Activated T-helper 1 cell treated with anti-CD3 and anti-CD28 coated beads, Interleukin-12 subunit alpha, Interleukin-12 subunit beta, Interleukin-2, Interleukin-4 antibody, amounts not matched to agents 30 ng/mL and 10 ng/mL and 1 ng/mL, durations not matched to agents 14 hours and 24 hours and 36 hours (primary cell): ENCODE results near the gene PDCD4. TPM values are rescaled to one million over a fixed set of nuclear protein-coding genes. Genes with fewer than 3 reads are reported as not detected.

Experiments
- DNase-seq: peaks from one replicate; pipeline ENCODE4 v3.0.0; 2021; ENCODE audit warnings: low spot score
- H3K27ac Mint-ChIP-seq: one replicate; pipeline ENCODE4 v1.8.0; 2021; ENCODE audit warnings: mild to moderate bottlenecking, mixed read lengths
- H3K27me3 Mint-ChIP-seq: one replicate; pipeline ENCODE4 v1.8.0; 2022; ENCODE audit warnings: mild to moderate bottlenecking, moderate library complexity, mixed read lengths; ENCODE audit not compliant: insufficient read depth
- H3K36me3 Mint-ChIP-seq: one replicate; pipeline ENCODE4 v1.8.0; 2021; ENCODE audit warnings: low read depth, mixed read lengths
- H3K4me1 Mint-ChIP-seq: one replicate; pipeline ENCODE4 v1.8.0; 2021; ENCODE audit warnings: low read depth, mixed read lengths
- H3K4me3 Mint-ChIP-seq: one replicate; pipeline ENCODE4 v1.8.0; 2021; ENCODE audit warnings: mild to moderate bottlenecking, moderate library complexity, mixed read lengths
- H3K9me3 Mint-ChIP-seq: one replicate; pipeline ENCODE4 v1.8.0; 2021; ENCODE audit warnings: mixed read lengths
- intact Hi-C: fragments of 100-400 bp; cut with micrococcal nuclease; formaldehyde crosslinking; loops from one replicate; pipeline ENCODE4 v1.15.1; 2024
- total RNA-seq: library from RNA; stranded (reverse); gene quantifications from 2 replicates; pipeline ENCODE4 v1.2.3, GENCODE V29; 2022

PDCD4 gene
- total RNA-seq, result 46.1 and 51.8 TPM in 2 replicates

DNA sequence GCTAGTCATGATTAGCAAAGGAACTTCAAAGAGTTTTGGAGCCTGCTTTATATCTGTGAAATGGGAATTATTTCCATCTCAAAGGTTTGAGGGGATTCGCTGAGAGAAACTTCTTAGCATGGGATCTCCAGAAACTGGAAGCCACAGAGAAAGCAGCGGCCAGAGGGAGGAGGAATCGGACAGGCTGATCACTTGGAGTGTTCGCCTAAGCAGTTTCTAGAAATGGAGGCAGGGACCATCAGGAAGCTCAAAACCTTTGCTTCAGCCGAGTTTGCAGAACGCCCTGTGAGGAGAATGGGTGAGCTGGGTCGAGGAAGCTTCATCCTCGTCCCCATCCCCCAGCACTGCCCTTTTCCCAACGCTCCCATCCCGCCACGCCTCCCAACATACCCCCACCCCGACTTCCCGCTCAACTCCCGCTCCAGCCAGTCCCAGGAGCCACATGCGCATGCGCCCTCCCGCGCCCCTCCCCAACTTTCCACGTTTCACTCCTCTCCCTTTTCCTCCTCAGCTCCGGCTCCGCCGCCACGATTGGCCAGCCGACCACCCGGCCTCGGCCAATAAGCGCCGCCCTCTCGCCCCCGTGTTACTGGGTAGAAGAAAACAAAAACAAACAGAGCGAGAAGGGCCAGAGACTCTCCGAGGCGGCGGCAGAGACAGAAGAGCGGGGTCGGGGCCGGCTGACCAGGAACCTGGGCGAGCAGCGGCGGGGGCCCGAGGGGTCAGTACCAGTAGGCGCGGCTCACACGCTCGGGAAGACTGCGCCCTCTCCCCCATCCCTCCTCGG is at the start of gene PDCD4:
TSS of gene PDCD4 (plus strand) at position 631 of the 787 bp plus-strand sequence. CDS start 4,100 bp downstream, outside the sequence.
- H3K4me3 Mint-ChIP-seq, result peak within 1 kb of the TSS; percentile 96
- H3K27me3 Mint-ChIP-seq, result no peaks in the 10 kb centered on the region
- no peaks in the 10 kb centered on the region for H3K9me3 Mint-ChIP-seq
- intact Hi-C loops, result loop anchor here (1.0 to 5.0 kb wide), 8 partner anchors 7 to 569 kb away; partner anchors contain the start of genes BBIP1, SHOC2 and SMNDC1
- peak within 1 kb of the TSS; percentile 98 for H3K27ac Mint-ChIP-seq
- peak; percentile 94 for DNase-seq
- H3K36me3 Mint-ChIP-seq, result peaks cover 9% of the 10 kb centered on the region
- peaks cover 74% of the 10 kb centered on the region for H3K4me1 Mint-ChIP-seq

DNA sequence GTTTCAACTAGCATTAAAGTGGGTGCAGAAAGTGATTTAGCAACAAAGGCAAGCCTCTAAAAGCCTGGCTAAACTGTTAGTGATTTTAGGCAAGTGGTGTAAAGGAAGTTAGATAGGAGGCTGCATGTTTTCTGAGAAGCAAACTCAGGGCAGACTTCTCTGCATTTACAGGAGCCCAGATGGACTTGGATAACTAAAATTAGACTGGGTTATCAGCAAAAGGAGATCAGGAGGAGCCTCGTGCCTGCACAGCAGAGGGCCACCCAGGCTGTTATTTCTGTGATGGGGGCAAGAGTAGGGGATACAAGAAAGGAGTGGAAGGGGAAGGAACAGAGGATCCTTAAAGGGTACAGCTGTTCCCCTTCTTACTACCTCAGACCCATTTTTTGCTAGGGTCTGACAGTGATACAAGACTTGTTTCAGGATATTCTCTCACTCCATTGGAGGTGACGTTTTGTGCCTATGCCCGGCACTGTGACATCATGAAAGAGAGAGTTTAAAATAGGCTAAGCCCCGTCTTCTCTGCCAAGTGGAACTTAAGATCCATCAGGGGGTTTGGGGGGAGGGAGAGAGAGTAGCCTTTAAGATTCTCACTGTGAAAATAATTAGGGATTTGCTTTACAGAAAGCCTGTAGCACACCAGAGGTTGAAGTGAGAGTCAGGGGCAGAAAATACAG is 49.6 kb upstream of the PDCD4 start:
- H3K27ac Mint-ChIP-seq, result no peak overlapping the region
- H3K27me3 Mint-ChIP-seq, result peaks cover 11% of the 10 kb centered on the region
- no peaks in the 10 kb centered on the region for H3K9me3 Mint-ChIP-seq
- intact Hi-C loops, result no loop called here
- H3K4me3 Mint-ChIP-seq, result no peak overlapping the region
- H3K36me3 Mint-ChIP-seq, result no peaks in the 10 kb centered on the region
- H3K4me1 Mint-ChIP-seq, result peaks cover 15% of the 10 kb centered on the region
- no peak for DNase-seq

DNA sequence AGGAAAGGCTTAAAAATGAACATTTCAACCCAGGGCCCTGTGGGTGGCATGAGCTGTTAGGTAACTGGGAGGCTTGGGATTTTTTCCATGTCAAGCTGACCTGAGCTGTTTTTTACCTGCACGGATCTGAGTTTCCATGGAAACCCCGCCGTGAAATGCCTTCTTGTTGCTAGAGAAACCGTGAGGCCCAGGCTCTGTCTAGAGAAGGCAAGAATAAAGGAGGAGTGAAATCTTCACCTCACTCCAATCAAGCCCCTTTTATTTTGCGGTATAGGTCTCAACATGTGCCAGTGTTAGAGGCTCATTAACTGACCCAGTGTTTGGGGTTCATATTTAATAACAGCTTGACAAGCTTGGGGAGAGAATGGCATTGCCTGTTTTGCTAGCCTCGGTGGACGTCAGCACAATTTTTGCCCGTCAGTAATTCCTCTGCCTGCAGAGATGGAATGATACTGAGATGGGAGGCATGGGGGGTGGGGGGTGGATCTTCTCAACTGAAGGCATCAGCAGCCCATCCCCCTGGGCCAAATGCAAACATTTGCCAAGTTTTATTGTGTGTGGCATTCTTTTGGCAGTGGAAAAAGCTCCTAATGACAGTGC is 48.9 kb upstream of the PDCD4 start:
- Mint-ChIP-seq H3K36me3 (no peaks in the 10 kb centered on the region), H3K9me3 (no peaks in the 10 kb centered on the region), H3K4me3 (no peak overlapping the region), H3K4me1 (peaks cover 8% of the 10 kb centered on the region), H3K27ac (no peak overlapping the region), H3K27me3 (peaks cover 11% of the 10 kb centered on the region)
- intact Hi-C loops, result no loop called here
- no peak for DNase-seq

DNA sequence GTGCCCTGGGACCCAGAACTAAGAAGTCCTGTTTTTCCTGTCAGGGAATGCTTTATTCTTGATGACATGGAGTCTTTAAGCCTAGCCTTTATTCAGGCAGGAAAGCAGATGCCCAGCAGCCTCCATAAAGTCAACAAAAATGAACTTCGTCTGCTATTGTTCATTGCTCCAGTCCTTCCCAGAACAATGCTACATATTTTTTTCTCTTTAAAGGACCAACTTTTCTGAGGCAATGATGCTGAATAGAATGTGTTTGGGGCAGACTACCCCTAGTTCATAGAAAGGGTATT is 47.6 kb upstream of the PDCD4 start:
- Mint-ChIP-seq H3K9me3 (no peaks in the 10 kb centered on the region), H3K27ac (no peak overlapping the region), H3K36me3 (no peaks in the 10 kb centered on the region), H3K27me3 (peaks cover 11% of the 10 kb centered on the region), H3K4me3 (no peak overlapping the region), H3K4me1 (peaks cover 8% of the 10 kb centered on the region)
- intact Hi-C loops, result no loop called here
- DNase-seq, result no peak

- H3K9me3 Mint-ChIP-seq, result no peaks in the 10 kb centered on the region
- DNase-seq, result no peak
- no peak overlapping the region for H3K27ac Mint-ChIP-seq
- peaks cover 8% of the 10 kb centered on the region for H3K4me1 Mint-ChIP-seq
- no peak overlapping the region for H3K4me3 Mint-ChIP-seq
- intact Hi-C loops, result no loop called here
- no peaks in the 10 kb centered on the region for H3K36me3 Mint-ChIP-seq
- peaks cover 11% of the 10 kb centered on the region for H3K27me3 Mint-ChIP-seq
These were observed 47.1 kb upstream of the PDCD4 start for GRCh38 chr10:110824660-110825059.

DNA sequence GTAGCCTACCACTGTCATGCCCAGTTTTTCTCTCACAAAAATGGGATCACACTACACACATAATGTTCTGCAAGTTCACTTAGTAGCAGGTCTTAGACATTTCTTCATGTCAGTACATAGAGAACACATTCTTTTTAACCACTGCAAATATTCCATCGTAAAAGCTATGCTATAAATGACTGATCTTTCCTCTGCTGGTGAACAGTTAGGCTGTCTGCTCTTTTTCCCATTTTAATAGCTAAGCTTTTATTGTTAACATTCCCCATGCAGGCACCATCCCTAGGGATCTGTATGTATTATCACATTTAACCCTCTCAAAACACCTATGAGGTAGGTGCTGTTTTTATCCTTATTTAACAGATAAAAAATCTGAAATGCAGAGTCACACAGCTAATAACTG is 46.2 kb upstream of the PDCD4 start:
- Mint-ChIP-seq H3K4me1 (peaks cover 8% of the 10 kb centered on the region), H3K27ac (no peak overlapping the region), H3K9me3 (no peaks in the 10 kb centered on the region), H3K27me3 (peaks cover 11% of the 10 kb centered on the region), H3K36me3 (no peaks in the 10 kb centered on the region), H3K4me3 (no peak overlapping the region)
- DNase-seq, result no peak
- intact Hi-C loops, result no loop called here

GRCh38 chr10:110827410-110827809 is 44.3 kb upstream of the PDCD4 start:
- Mint-ChIP-seq H3K27me3 (peaks cover 11% of the 10 kb centered on the region), H3K36me3 (no peaks in the 10 kb centered on the region), H3K27ac (no peak overlapping the region), H3K9me3 (no peaks in the 10 kb centered on the region), H3K4me1 (peaks cover under 1% of the 10 kb centered on the region), H3K4me3 (no peak overlapping the region)
- intact Hi-C loops, result no loop called here
- DNase-seq, result no peak

DNA sequence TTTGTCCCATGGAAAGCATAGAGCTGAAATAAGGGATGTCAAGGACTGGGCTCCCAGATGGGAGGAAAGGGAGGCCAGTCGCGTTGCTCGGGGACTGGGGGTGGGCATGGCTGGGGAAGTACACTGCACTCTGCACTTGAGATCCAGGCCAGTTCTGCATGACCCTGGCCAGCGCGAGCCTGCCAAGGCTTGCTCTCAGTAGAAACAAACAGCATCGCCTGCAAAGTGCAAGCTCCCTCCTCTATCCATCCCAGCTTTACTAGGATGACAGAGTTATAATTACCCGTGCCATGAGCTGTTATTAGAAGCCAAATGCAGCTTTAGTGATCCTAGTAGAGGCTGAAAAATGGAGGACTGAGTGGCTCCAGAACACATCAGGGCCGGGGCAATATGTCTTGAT is 43.9 kb upstream of the PDCD4 start:
- peaks cover 11% of the 10 kb centered on the region for H3K27me3 Mint-ChIP-seq
- no peak overlapping the region for H3K4me3 Mint-ChIP-seq
- intact Hi-C loops, result no loop called here
- no peaks in the 10 kb centered on the region for H3K36me3 Mint-ChIP-seq
- no peak for DNase-seq
- no peaks in the 10 kb centered on the region for H3K4me1 Mint-ChIP-seq
- H3K27ac Mint-ChIP-seq, result no peak overlapping the region
- no peaks in the 10 kb centered on the region for H3K9me3 Mint-ChIP-seq

DNA sequence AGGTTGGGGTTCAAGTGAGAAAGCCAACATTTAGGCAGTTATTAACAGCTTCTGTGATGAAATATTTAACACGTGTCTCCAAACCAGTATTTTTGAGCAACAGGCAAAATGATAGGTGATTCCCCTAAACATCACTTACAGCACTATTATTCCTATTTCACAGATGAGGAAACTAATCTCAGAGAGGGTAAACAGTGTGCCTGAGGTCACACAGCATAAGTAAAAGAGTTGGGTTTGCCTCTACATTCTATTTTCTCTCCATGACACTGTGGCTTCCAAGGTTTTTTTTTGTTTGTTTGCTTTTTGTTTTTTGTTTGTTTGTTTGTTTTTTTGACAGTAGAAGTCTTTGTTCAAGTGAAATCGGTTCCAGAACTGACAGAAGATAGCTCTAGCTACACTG is 43.2 kb upstream of the PDCD4 start:
- peaks cover 11% of the 10 kb centered on the region for H3K27me3 Mint-ChIP-seq
- H3K36me3 Mint-ChIP-seq, result no peaks in the 10 kb centered on the region
- no peaks in the 10 kb centered on the region for H3K9me3 Mint-ChIP-seq
- DNase-seq, result no peak
- H3K4me3 Mint-ChIP-seq, result no peak overlapping the region
- H3K27ac Mint-ChIP-seq, result no peak overlapping the region
- intact Hi-C loops, result no loop called here
- H3K4me1 Mint-ChIP-seq, result no peaks in the 10 kb centered on the region

GRCh38 chr10:110829721-110830410 is 41.9 kb upstream of the PDCD4 start:
- intact Hi-C loops, result no loop called here
- no peak for DNase-seq
- H3K4me1 Mint-ChIP-seq, result peaks cover 7% of the 10 kb centered on the region
- H3K4me3 Mint-ChIP-seq, result no peak overlapping the region
- H3K36me3 Mint-ChIP-seq, result no peaks in the 10 kb centered on the region
- peaks cover 7% of the 10 kb centered on the region for H3K27me3 Mint-ChIP-seq
- no peaks in the 10 kb centered on the region for H3K9me3 Mint-ChIP-seq
- no peak overlapping the region for H3K27ac Mint-ChIP-seq

DNA sequence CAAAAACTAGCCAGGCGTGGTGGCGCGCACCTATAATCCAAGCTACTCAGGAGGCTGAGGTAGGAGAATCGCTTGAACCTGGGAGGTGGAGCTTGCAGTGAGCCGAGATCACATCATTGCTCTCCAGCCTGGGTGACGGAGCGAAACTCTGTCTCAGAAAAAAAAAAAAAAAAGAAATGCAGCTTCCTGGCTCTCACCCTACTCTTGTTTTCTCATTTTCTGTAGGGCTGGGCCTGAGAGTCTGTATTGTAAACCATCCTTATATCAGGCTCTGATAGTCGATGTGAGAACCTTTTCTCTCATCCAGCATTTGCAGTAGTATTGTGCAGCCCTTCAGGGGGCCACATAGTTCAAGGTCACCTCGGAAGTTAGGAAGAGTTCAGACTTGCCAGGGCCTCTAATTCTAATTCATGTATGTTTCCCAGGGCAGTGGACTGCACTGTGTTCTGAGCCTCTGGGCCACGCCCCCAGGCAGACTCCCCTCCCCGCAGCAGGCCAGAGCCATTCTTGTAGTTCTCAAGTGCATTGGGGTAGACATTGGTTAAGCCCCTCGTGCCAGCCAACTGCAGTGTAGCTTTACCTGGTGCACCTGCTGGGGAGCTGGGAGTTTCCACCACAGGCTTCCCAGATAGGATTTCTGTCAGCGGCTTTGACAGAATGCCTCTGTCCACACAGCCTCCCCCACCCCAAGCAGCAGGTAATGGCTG is 38.3 kb upstream of the PDCD4 start:
- H3K27me3 Mint-ChIP-seq, result no peaks in the 10 kb centered on the region
- intact Hi-C loops, result no loop called here
- peaks cover 35% of the 10 kb centered on the region for H3K4me1 Mint-ChIP-seq
- no peak overlapping the region for H3K27ac Mint-ChIP-seq
- DNase-seq, result no peak
- H3K9me3 Mint-ChIP-seq, result no peaks in the 10 kb centered on the region
- peaks cover 4% of the 10 kb centered on the region for H3K36me3 Mint-ChIP-seq
- no peak overlapping the region for H3K4me3 Mint-ChIP-seq

GRCh38 chr10:110833941-110834628 is 37.6 kb upstream of the PDCD4 start:
- peaks cover 35% of the 10 kb centered on the region for H3K4me1 Mint-ChIP-seq
- peak overlapping the region; percentile 10 for H3K27ac Mint-ChIP-seq
- peaks cover 4% of the 10 kb centered on the region for H3K36me3 Mint-ChIP-seq
- no peak for DNase-seq
- intact Hi-C loops, result no loop called here
- no peaks in the 10 kb centered on the region for H3K9me3 Mint-ChIP-seq
- no peaks in the 10 kb centered on the region for H3K27me3 Mint-ChIP-seq
- no peak overlapping the region for H3K4me3 Mint-ChIP-seq
